Uterus (tissue), 4 donors: ENCODE measurements around the gene GAP43. TPM values are rescaled to one million over a fixed set of nuclear protein-coding genes. Genes with fewer than 3 reads are reported as not detected.
"Not testable (repeated sequence)": the region's sequence is repeated elsewhere in the genome, so short reads cannot be mapped to it uniquely, and the experiment has no call there.

Experiments
- DNase-seq, 2 donors: peaks; one replicate each; pipeline ENCODE4 v3.0.0-alpha.2; 2019 to 2020
- H3K27ac ChIP-seq, 2 donors: fragments of 200-600 bp; sonication (generic); 1 replicate in 1 of 2; 2 replicates in 1 of 2; pipeline ENCODE4 v1.5.1; 2016 to 2018
- H3K27me3 ChIP-seq, 2 donors: fragments of 200-600 bp; sonication (generic); one replicate each; pipeline ENCODE4 v1.5.1; 2018 to 2019; ENCODE audit warnings: control low read depth in 1 of 2
- H3K36me3 ChIP-seq, 2 donors: fragments of 200-600 bp; sonication (generic); one replicate each; pipeline ENCODE4 v1.5.1; 2019; ENCODE audit warnings: control low read depth in 1 of 2
- H3K4me1 ChIP-seq, 2 donors: fragments of 200-600 bp; sonication (generic); one replicate each; pipeline ENCODE4 v1.5.1; 2018 to 2019; ENCODE audit warnings: control low read depth in 1 of 2
- H3K4me3 ChIP-seq, 2 donors: fragments of 200-600 bp; sonication (generic); 1 replicate in 1 of 2; 2 replicates in 1 of 2; pipeline ENCODE4 v1.5.1; 2018 to 2019; ENCODE audit warnings: mild to moderate bottlenecking in 1 of 2
- H3K9me3 ChIP-seq, 2 donors: fragments of 200-600 bp; sonication (generic); one replicate each; pipeline ENCODE4 v1.5.1; 2019; ENCODE audit warnings: control low read depth in 1 of 2
- CTCF ChIP-seq, 4 experiments: fragments of 200-600 bp in 2 of 4; fragments of 450-650 bp in 2 of 4; sonication (generic) in 2 of 4; IDR thresholded peaks; one replicate each; pipeline ENCODE4 v1.5.1; 2016 to 2019; ENCODE audit warnings: antibody characterized with exemption in 4 of 4, mild to moderate bottlenecking in 2 of 4, moderate library complexity in 1 of 4
- POLR2A ChIP-seq, 2 donors: fragments of 450-650 bp; IDR thresholded peaks; one replicate each; pipeline ENCODE4 v1.6.1; 2016; ENCODE audit warnings: antibody characterized with exemption in 2 of 2, mild to moderate bottlenecking in 1 of 2, moderate library complexity in 1 of 2
- intact Hi-C: fragments of 100-400 bp; cut with DNase I; formaldehyde crosslinking; loops from one replicate; pipeline ENCODE4 v1.15.1; 2023; ENCODE audit warnings: low total_unique reads
- total RNA-seq, 4 donors: library from RNA; depleted of rRNA in 3 of 4; stranded (reverse); fragments of >200 nt in 3 of 4; gene quantifications; one replicate each; pipeline versions ENCODE4 v1.1.0 to v1.2.4, GENCODE V29; 2014 to 2023
- donor health status: DM: yes; HTN: yes; CAD: no.

GAP43 gene
- total RNA-seq, 4 donors from 2014 or later: 7.0 TPM; not detected in 3

GRCh38 chr3:115728013-115728412 lies 104.7 kb downstream of the GAP43 start:
- Histone ChIP-seq H3K4me3 (no peak overlapping the region), H3K36me3 (no peaks in the 10 kb centered on the region), H3K27me3 (no peaks in the 10 kb centered on the region), H3K9me3 (no peaks in the 10 kb centered on the region), H3K27ac (no peak overlapping the region), H3K4me1 (no peaks in the 10 kb centered on the region)
- DNase-seq: no peak
- TF ChIP-seq CTCF (IDR thresholded peaks at IDR 0.05) (no peak), POLR2A (IDR thresholded peaks at IDR 0.05) (no peak)
- intact Hi-C loops: no loop called here

GRCh38 chr3:115736341-115736740 lies 113.0 kb downstream of the GAP43 start:
- H3K36me3 ChIP-seq, intact Hi-C loops, DNase-seq, H3K27ac ChIP-seq, H3K4me3 ChIP-seq, H3K9me3 ChIP-seq, H3K4me1 ChIP-seq, H3K27me3 ChIP-seq: not testable (repeated sequence)

- no peak for TF ChIP-seq POLR2A (IDR thresholded peaks at IDR 0.05)
- no peak for DNase-seq
- no peaks in the 10 kb centered on the region for H3K4me1 ChIP-seq
- H3K36me3 ChIP-seq: no peaks in the 10 kb centered on the region
- no peak overlapping the region for H3K4me3 ChIP-seq
- H3K9me3 ChIP-seq: no peaks in the 10 kb centered on the region
- H3K27ac ChIP-seq: no peak overlapping the region
- H3K27me3 ChIP-seq: no peaks in the 10 kb centered on the region
- intact Hi-C loops: no loop called here
Observed at GRCh38 chr3:115741650-115742049, 118.3 kb downstream of the GAP43 start.

GRCh38 chr3:115744516-115744915 lies 121.2 kb downstream of the GAP43 start:
- H3K9me3 ChIP-seq: not testable (repeated sequence)

GRCh38 chr3:115752978-115753377 lies 129.7 kb downstream of the GAP43 start:
- H3K4me3 ChIP-seq, H3K27ac ChIP-seq, intact Hi-C loops, DNase-seq, H3K4me1 ChIP-seq, H3K36me3 ChIP-seq, H3K9me3 ChIP-seq, H3K27me3 ChIP-seq: not testable (repeated sequence)

More at GRCh38 chr3:115744516-115744915, 121.2 kb downstream of the GAP43 start:
- H3K27me3 ChIP-seq, H3K36me3 ChIP-seq, H3K4me3 ChIP-seq, H3K4me1 ChIP-seq, H3K27ac ChIP-seq, intact Hi-C loops, DNase-seq: not testable (repeated sequence)

- Histone ChIP-seq H3K36me3 (no peaks in the 10 kb centered on the region), H3K4me1 (no peaks in the 10 kb centered on the region), H3K27ac (no peak overlapping the region), H3K4me3 (no peak overlapping the region), H3K27me3 (no peaks in the 10 kb centered on the region), H3K9me3 (no peaks in the 10 kb centered on the region)
- no peak for DNase-seq
- TF ChIP-seq CTCF (IDR thresholded peaks at IDR 0.05) (no peak), POLR2A (IDR thresholded peaks at IDR 0.05) (no peak)
- intact Hi-C loops: no loop called here
Observed at GRCh38 chr3:115758076-115758763, 134.9 kb downstream of the GAP43 start.

- Histone ChIP-seq H3K4me1 (peaks cover 0 to 2% of the 10 kb centered on the region in 2 donors), H3K27ac (no peak overlapping the region), H3K9me3 (no peaks in the 10 kb centered on the region), H3K36me3 (no peaks in the 10 kb centered on the region), H3K4me3 (no peak overlapping the region), H3K27me3 (no peaks in the 10 kb centered on the region)
- DNase-seq: no peak
- intact Hi-C loops: no loop called here
- TF ChIP-seq CTCF (IDR thresholded peaks at IDR 0.05) (no peak), POLR2A (IDR thresholded peaks at IDR 0.05) (no peak)
Observed at GRCh38 chr3:115760716-115761115, 137.4 kb downstream of the GAP43 start.
